Renal cortical epithelial cell (primary cell): ENCODE results near the gene GRK1. TPM values are rescaled to one million over a fixed set of nuclear protein-coding genes. Genes with fewer than 3 reads are reported as not detected.

Experiments
- DNase-seq: peaks from one replicate; pipeline ENCODE4 v3.0.0-alpha.2; 2011; ENCODE audit warnings: low read depth
- total RNA-seq: library from RNA; depleted of rRNA; stranded (reverse); fragments of >200 nt; gene quantifications from 2 replicates; pipeline ENCODE4 v1.2.3, GENCODE V29; 2014

GRK1 gene
- total RNA-seq, 1 donor from 2014 or later, result not detected

GRCh38 chr13:113632706-113633484, 34.1 kb upstream of the GRK1 start:
- DNase-seq, result no peak

GRCh38 chr13:113633485-113633873, 33.5 kb upstream of the GRK1 start:
- DNase-seq, result no peak

- no peak for DNase-seq
These were observed 32.6 kb upstream of the GRK1 start for GRCh38 chr13:113634279-113635047.

GRCh38 chr13:113635048-113635420, 32.0 kb upstream of the GRK1 start:
- no peak for DNase-seq

GRCh38 chr13:113635709-113636108, 31.3 kb upstream of the GRK1 start:
- no peak for DNase-seq

- DNase-seq, result no peak
These were observed 30.6 kb upstream of the GRK1 start for GRCh38 chr13:113636266-113636963.

GRCh38 chr13:113637262-113638160, 29.5 kb upstream of the GRK1 start:
- DNase-seq, result no peak

- no peak for DNase-seq
These were observed 28.8 kb upstream of the GRK1 start for GRCh38 chr13:113638173-113638746.

GRCh38 chr13:113638806-113639205, 28.2 kb upstream of the GRK1 start:
- DNase-seq, result no peak

- no peak for DNase-seq
These were observed 27.3 kb upstream of the GRK1 start for GRCh38 chr13:113639616-113640262.

- no peak for DNase-seq
These were observed 25.6 kb upstream of the GRK1 start for GRCh38 chr13:113641426-113641825.

- DNase-seq, result no peak
These were observed 24.5 kb upstream of the GRK1 start for GRCh38 chr13:113642563-113642962.

- peak; percentile 86 for DNase-seq
These were observed 23.4 kb upstream of the GRK1 start for GRCh38 chr13:113643593-113643992.

- DNase-seq, result no peak
These were observed 22.2 kb upstream of the GRK1 start for GRCh38 chr13:113644800-113645199.

- DNase-seq, result no peak
These were observed 21.7 kb upstream of the GRK1 start for GRCh38 chr13:113645329-113645728.

GRCh38 chr13:113646376-113646775, 20.6 kb upstream of the GRK1 start:
- DNase-seq, result no peak

- no peak for DNase-seq
These were observed 20.1 kb upstream of the GRK1 start for GRCh38 chr13:113646921-113647340.

- peak; percentile 84 for DNase-seq
These were observed 19.4 kb upstream of the GRK1 start for GRCh38 chr13:113647351-113648215.

GRCh38 chr13:113648216-113648610, 18.8 kb upstream of the GRK1 start:
- no peak for DNase-seq

GRCh38 chr13:113649212-113649611, 17.8 kb upstream of the GRK1 start:
- no peak for DNase-seq
